HG03565 (cell line): ENCODE data around the gene CAMTA1.

Source experiments
- ATAC-seq: cut with Tn5 transposase; IDR thresholded peaks from one replicate; pipeline ENCODE4 v1.9.1; 2021; ENCODE audit warnings: mild to moderate bottlenecking, moderate library complexity; ENCODE audit not compliant: unreplicated experiment

The CAMTA1 gene

DNA sequence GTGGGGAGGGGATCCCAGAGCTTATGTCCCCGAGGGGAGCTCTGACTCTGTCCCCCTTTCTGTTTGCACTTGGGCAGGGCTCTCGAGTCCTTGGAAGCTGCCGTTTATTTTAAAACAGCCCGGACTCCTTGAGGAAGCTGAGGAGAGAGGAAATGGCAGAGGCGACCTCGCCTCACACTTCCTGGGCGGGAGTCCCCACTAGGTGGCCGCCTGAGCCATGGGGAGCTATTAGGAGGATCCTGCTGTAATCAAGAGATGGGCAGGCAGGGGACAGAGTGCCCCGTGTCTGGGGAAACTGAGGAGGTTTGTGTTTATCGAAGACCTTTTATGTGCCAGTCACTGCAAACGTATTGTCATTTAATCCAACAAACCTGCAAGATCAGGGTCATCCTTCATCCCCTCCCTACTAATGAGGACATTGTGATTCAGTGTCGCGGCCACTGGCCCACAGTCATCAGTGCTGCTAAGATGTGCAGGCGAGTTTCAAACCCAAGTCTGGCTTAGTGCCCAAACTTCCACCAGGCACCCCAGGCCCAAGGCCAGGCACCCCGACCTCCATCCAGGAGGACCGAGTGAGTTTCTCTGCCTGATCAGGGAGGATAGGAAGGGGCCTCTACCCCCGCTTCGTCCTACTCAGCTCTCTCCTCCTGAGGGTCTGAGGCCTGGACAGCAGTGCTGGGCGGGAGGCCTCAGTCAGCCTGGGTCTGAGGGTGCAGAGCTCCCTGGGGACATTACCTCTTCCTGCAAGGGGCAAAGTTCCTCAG, 669.0 kb downstream of the CAMTA1 start:
- no peak for ATAC-seq

DNA sequence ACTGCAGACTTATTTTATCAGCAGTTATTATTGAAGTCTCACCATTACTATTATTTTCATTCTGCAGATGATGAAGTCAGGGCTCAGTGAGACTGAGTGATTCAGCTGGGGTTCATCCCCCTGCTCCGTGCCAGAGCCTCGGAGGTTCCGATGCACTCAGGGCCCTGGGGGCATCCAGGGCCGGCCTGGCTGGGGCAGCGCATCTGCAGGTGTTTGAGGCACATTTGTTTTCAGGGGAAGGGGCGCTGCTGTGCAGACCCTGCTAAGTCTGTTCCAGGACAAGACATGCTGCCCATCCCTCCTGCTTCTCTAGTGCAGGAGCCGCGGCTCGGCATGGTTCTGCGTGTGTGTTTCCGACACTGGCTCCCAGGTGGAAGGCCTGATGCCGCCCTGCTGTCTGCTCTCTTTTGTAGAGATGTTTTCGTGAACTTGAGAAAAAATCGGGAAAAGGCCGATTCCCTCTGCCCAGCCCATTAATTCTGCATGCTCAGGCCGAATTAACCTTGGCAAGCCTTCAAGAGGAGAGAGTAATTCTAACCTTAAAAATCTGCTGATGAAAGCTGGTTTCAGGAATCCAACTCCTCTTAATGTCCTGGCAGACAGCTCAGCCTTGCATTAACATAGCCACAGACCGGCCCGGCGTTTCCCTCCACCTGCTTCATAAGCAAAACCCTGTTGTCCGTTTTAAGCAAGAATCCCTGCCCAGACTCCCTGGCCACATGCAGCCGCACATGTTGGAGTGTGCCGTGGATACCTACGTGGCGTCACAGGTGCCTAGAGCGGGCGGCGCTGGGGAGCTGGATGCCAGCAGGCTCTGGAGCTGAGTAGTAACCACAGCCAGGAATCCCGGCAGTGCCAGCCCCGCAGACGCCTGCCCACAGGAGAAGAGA, 669.9 kb downstream of the CAMTA1 start:
- ATAC-seq, result no peak

DNA sequence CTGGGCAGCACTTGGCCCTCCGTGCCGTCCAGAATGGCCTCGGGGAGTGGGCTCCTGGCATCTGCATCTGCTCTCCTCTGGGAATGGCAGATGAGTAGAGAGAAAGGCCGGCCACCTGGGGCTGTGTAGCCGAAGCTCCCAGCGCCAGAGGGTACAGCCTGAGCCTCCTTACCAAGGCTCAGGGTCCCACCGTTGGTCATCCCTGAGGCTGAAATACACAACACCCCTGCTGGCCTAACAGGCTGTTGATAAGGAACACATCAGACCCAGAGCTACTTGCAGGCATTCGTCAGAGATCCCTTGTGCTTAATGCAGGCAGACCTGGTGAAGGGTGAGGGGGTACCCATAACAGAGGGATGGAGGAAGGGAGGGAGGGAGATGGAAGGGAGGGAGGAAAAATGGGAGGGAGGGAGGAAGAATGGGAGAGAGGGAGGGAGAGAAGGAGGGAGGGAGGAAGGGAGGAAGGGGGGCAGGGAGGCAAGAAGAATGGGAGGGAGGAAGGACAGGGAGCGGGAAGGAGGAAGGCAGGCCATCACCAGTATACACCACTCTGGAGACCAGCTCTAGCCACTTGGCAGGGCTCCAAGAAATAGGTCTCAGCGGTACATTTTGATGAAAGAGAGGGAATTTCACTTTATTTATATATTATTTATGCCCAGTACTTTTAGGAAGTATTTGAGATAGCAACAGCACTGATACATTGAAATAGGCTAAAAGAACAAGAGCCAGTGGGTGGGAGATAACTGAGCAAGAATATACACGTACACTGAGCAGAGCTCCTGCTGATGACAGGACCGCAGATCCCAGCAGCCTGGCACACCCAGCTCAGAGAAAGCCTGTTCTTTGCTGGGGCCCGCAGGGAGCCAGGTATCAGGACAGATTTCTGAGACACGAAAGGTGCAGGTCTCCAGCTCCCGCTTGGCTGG, 670.8 kb downstream of the CAMTA1 start:
- ATAC-seq, result no peak

DNA sequence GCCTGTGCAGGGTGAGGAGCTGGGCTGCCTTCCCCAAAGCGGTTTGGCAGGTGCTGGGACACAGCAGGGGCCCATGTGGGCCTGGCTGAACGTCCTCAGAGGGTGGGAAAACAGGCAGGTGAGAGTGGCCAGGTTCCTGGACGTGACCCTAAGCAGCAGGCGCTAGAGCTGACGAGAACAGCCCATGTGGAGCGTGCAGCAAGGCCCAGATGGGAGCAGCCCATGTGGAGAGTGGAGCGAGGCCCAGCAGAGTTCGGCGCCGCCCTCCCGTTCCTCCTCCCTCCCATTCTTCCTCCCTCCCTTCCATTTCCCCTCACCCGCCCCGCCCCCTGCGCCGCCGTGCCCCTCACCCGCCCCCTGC, 671.4 kb downstream of the CAMTA1 start:
- no peak for ATAC-seq

DNA sequence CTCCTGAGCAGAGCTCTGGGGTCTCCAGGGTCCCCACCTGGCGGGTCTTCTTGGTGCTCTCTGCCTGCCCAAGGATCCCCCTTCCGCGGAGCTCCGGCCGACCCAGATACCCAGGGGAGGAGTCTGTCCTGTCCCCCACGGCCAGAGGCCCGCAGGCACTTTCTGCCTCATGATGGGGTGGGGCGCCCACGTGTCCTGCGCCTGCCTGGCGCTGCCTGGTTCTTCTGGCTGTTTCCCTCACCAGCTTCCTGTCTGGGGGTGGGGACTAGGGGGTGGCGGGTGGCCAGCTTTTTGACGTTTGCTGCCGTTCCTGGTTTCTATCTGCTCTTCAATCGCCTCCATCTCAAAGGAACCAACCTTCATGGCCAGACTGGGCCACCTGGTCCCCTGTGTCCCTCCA, 672.6 kb downstream of the CAMTA1 start:
- ATAC-seq, result no peak

DNA sequence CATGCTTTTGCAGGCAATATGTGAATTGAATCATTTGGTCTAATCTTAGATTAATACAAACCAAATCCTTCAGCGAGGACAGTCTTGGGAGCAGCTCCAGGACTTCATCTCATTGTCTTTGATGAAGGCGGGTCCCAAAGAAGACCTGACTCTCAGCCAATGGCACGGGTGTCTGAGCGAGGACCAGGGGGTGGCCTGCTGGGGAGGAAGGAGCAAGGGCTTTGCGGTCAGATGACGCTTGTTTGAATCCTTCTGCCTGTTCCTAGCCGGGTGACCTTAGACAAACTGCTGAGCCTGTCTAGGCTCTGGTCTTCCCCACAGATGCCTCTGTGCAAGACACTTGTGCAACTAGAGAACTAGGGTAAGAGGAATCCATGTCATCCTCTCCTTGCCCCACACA, 673.7 kb downstream of the CAMTA1 start:
- no peak for ATAC-seq

DNA sequence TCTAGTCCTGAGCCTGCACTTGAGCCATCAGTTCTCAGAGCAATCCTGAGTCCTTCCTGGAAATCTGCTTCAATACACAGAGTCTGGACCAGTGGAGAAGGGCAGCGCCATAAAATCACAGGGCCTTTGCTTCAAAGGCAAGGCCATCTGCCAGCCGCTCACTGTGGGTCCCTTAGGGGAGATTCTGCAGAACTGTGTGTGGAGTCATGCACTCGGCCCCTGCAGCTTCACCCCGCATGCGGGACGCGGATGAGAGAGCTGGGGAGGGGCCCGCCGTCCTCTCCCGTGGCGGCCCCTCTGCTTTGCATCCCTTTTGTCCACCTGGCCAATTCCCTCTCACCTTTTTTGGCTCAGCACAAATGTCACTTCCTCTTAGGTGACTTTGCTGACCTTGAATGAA, 674.7 kb downstream of the CAMTA1 start:
- no peak for ATAC-seq

DNA sequence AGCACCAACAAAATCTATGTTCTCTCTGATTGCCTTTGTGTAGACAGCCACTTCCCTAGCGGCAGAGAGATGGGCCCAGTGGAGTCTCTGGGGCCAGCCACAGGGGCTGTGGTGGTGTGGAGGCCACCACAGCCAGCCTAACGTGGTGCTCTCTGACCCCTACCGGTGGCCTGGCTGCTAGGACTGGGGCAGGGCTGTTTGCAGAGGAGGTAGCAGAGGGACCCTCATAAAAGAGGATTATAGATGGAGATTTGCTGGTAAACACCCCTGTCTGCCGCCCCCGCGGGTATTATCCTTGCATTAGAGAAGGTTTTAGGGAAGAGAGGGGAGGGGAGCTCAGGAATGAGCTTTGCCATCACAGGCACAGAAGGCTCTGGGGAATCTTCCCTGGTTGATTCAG, 675.6 kb downstream of the CAMTA1 start:
- no peak for ATAC-seq

DNA sequence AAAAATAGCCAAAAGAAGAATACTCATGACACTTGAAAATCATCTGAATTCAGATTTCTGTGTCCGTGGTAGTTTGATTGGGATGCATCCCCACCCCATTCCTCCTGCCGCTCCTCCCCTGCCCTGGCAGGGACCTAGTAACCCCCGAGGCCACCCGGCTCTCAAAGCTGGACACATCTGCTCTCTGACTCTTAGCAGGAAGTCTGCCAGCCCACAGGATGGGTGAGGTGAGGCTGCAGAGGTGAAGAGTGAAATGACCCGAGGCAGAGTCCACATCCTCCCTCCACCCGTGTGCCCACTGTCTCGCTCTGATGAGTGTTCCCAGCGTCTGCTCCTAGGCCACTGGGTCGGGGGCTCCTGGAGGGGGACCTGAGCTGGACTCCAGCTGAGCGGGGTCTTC, 677.4 kb downstream of the CAMTA1 start:
- ATAC-seq, result no peak

DNA sequence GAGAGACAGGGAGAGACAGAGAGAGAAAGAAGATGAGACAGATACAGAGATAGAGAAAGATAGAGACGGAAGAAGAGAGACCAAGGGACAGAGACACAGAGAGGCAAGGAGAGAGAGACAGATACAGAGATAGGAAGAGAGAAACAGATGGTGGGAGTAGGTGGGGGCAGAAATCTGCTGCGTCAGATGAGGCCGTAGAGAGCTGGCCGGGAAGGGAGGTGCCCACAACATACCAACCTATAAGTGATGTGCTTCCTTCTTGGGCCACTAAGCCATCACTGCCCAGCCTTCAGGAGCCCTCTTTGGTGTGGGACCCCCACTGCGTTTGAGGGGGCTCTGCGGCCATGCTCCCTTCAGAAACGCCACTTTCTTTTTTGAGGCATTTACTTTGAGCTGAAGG, 678.3 kb downstream of the CAMTA1 start:
- no peak for ATAC-seq

DNA sequence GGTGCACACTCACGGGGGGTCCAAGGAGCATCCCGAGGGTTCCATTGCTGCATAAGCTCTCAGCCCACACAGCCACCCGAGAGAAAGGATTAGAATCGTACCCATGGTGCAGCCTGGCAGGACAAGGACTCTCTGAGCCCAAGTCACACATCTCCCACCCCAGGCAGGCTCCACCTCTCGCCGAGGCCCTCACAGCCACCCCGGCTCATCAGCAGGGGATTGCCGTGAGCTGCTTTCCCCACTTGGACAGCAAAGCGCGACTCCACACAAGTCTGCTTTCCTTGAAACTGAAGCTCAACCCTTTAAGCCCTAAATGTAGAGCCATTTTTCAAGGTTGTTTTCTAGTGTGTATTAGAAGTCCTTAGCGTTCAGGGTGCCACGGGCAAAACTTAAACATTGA, 679.5 kb downstream of the CAMTA1 start:
- no peak for ATAC-seq

DNA sequence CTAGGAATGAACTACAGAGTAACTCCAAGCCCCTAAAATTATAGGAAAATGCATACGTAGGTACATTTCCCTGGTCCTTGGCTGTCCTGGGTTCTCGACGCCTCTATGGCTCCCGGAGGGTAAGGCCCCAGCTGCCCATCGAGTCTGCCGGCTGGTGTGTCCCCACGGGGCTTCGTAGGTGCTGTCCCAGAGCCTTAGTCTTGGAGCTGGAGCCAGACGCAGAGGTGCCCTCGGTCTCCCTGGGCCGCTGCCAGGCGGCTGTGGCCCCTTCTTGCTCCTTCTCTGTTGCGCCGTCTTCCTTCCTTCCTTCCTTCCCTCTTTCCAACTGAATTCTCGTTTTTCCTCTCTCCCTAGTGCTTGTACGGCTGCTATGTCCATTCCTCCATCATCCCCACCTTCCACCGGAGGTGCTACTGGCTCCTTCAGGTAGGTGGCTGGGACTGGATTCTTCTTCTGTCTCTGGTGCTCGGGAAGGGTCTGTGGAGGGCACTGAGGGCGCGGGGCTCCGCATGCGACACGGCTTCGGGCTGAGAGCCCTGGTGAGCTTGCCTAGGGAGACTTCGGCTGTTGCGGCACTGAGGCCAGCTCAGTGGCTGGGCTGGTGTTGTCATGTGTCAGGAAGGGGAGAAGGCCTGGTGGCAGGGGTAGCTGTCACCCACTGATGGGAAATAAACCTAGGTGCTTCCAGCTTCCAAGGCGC, 682.4 kb downstream of the CAMTA1 start:
- no peak for ATAC-seq

DNA sequence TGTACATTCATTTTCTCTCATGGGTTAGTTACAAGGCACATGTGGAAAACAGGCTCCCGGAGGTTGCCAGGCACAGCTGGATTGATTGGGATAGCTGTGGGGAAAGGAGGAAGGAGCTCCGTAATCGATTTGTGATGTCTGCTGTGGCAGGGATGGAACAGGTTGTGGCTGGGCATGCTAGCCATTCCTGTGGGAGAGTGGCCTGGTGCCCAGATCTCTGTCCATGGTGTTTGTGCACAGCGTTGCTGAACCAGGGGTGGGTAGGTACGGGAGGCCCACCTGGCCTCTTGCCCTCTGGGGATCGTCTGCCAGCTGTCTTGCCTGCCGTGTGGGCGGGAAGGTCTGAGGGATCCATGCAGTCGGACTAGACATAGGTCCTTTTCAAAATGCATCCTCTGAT, 683.0 kb downstream of the CAMTA1 start:
- ATAC-seq, result no peak

DNA sequence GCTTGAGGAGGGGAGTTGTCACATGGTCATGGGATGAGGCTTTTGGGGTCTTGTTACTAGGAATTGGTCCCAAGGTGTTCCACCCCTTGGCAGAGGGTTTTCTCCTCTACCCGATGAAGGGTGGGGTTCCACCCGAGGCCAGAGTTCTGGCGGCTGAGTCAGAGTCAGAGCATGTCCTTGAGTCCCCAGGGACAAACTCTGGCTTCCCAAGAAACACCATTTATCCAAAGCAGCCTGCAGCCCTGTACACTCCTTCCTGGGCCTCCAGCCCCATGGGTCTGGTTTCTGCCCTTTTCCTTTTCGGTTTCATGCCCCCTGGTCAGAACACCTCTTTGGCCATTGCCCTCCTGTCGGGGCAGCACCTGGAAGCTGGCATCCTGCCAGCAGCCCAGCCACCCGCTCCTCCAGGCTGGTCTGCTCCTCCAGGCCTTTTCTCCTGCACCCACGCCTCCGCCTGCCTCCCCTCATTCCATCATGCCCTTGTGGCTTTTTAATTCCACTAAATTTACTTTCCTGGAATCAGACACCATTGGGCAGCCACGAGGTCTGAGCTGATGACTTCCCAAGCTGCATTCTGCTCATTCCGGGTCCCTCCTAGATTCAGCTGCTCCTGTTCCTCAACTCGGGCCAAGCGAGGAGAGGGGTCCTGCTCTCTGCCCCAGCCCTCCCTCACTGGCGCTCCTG, 684.1 kb downstream of the CAMTA1 start:
- ATAC-seq, result no peak

DNA sequence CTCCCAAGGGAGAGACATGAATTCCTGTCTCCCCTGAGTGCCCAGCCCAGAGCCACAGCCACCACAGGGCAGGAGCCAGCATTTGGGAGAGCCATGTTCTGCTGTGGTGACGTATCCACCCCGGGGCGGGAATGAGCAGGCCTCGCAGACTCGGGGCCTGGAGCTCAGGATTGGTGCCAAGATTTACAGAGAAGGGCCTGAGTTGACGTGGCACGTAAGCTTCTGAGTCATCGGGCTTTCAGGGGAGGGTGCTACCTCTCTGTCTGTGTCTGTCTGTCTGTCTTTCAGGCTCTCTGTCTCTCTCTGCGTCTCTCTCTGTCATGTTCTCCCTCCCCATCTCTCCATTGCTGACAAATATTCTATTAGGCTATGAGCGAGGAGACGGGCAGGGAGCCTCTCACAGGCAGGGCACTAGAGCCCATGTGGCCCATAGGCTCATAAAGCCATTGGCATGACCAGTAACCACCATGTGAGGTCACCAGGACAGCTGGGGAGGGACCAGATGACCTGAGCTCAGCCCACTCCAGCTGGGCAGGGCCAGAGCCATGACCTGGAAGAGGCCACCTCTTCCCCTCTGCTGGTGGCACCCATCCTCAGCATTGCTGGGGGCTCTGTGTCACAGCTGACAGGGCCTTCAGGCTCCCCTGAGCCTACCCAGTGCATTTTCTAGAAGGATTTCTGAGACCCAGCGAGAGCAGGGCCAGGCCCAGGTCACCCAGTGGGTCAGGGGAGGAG, 685.8 kb downstream of the CAMTA1 start:
- no peak for ATAC-seq

DNA sequence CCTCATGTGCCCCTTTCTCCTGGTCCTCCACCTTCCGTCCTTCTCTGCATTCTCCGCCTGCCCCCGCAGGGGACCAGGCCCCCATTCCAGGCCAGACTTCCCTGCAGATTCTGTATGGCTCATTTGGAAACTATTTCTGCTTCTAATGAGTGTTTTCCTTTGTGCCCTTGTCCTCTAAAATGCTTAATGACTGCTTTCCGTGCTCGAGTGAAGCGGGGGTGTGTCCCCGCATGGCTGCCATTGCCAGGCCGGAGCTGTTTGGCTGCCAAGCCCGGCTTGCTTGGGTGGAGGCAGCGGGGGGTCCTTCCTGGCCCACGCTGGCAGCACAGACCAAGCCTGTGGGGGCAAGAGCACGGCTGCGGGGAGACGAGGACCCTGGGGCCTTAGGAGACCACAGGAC, 686.6 kb downstream of the CAMTA1 start:
- no peak for ATAC-seq

DNA sequence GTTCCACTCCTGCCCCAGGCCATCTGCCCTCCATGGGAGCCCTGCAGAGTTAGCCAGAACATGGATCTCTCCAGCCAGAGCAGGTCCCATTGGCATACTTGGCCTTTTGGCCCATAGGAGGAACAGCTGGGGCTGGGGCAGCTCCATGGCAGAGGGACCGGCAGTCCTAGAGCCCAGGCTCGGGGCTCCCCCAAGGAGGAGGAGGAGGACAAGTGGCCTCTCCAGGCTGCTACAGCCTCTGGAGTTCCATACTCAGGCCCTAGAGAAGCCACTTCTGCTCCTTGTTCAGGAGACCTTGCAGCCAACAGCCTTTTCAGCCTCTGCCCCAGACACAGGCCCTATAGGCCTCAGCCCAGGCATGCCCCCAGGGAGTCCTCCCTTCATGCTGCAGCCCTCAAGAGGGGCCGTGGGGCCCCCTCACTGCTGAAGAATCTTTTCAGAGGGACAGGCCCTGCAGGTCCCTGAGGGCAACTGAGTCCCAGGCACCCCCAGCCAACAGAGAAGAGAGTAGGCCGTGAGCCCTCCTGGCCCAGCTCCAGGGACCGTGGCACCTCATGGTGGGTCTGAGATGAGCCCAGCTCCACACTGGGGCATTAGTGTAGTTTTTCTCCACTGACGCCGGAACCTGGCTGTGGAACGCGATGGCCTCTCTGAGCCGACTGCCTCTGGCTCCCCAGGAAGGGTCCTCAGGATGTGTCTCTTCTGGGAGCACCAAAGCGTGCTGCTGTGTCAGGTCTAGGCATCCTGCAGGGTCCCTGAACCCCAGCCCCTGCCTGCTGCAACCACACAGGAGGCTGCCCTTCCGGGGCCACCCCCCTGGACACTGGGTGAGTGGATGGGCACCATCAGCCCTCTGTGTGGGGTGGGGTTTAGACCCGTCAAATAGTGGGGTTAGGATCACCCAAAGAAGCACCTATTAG, 688.2 kb downstream of the CAMTA1 start:
- no peak for ATAC-seq

DNA sequence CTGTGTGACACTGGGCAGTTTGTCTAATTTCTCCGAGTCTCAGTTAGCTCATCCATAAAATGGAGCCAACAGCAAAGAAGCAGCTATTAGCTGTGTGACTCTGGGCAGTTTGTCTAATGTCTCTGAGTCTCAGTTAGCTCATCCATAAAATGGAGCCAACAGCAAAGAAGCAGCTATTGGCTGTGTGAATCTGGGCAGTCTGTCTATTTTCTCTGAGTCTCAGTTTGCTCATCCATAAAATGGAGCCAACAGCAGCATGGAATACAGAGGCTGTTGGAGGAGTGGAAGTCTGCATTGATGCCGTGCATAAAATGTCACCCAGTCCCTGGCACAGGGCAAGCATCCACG, 688.9 kb downstream of the CAMTA1 start:
- no peak for ATAC-seq
